Retinal pigment epithelial cell (primary cell): ENCODE measurements around the gene MFSD6L.

Experiments
- DNase-seq: peaks from one replicate; pipeline ENCODE4 v3.0.0-alpha.2; 2010; ENCODE audit warnings: low read depth
- H3K4me3 ChIP-seq: 2 replicates; pipeline ENCODE4 v1.5.1; 2011; ENCODE audit warnings: mild to moderate bottlenecking, low read length, control low read depth, moderate library complexity
- TF ChIP-seq, protein P1 (sequence below): conservative IDR thresholded peaks from 2 replicates; pipeline ENCODE4 v1.5.1; 2011; ENCODE audit warnings: low read depth, low read length, control low read depth, inconsistent platforms

The MFSD6L gene

DNA sequence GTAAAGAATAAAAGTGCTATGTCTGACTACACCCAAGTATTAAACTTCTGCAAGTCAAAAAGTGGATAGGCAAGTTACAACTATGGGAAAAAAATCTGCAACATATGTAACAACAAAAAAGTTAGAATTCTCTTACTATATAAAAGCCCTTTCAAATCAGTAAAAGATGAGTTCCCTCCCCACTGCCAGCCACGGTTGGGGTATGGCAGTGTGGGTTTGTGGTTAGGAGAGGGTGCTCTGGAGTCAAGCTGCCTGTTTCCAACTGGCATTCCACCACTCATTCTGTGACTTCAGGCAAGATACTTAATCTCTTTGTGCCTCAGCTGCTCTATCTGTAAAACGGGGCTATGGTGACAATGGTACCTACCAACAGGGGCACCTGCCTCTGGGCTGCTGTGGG is 26.6 kb upstream of the MFSD6L start:
- no peak for DNase-seq
- TF ChIP-seq, protein P1, sequence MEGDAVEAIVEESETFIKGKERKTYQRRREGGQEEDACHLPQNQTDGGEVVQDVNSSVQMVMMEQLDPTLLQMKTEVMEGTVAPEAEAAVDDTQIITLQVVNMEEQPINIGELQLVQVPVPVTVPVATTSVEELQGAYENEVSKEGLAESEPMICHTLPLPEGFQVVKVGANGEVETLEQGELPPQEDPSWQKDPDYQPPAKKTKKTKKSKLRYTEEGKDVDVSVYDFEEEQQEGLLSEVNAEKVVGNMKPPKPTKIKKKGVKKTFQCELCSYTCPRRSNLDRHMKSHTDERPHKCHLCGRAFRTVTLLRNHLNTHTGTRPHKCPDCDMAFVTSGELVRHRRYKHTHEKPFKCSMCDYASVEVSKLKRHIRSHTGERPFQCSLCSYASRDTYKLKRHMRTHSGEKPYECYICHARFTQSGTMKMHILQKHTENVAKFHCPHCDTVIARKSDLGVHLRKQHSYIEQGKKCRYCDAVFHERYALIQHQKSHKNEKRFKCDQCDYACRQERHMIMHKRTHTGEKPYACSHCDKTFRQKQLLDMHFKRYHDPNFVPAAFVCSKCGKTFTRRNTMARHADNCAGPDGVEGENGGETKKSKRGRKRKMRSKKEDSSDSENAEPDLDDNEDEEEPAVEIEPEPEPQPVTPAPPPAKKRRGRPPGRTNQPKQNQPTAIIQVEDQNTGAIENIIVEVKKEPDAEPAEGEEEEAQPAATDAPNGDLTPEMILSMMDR = no peak
- no peak overlapping the region for H3K4me3 ChIP-seq

DNA sequence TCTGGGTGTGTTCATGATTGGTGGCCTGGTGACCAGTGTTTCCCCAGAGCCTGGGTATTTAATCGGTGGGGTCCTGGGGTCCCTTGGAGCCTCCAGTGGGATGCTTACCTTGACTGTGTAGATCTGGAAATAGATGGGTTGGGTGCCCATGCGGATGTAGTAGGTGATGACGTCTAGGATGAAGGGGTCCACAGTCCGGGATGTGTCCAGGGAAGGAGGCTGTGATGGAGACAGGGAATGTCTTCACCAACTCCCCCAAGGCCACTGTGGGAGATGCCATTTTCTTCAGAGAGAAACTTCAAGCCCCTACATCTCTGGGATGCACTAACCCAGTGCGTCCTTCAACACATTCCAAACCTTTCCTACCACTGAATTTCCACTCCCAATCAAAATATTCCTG is 24.1 kb upstream of the MFSD6L start:
- DNase-seq = no peak
- TF ChIP-seq, protein P1 = no peak
- no peak overlapping the region for H3K4me3 ChIP-seq

DNA sequence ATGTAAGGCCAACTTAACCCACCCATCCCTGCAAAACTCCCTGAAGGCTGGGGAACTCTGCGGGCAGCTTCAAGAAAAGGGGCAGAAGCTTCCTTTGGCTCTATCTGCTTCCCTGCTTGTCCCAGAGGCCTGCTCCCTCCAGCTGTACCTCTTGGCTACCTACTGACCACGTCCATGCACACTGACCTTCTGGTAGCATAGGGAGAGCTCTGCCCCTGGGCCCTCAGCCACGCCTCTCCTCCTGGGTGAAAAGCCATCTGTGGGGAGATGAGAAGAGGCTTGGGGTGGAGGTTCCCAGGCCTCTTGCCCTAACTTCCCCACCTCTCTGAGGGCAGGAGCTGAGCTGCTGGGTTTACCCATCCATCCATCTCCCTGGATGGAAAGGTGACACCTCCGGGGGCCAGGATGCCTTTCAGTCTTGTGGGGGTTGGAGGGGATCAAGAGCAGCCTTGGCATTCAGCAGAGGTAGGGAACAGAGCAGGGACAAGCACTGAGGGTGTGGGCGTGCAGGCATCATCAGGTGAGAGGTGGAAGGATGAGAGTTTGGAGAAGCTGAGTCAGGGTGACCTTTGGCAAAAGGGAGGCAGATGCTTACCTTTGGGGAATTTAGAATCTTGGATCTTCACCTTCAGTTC is 23.4 kb upstream of the MFSD6L start:
- TF ChIP-seq, protein P1 = no peak
- H3K4me3 ChIP-seq = no peak overlapping the region
- DNase-seq = no peak

DNA sequence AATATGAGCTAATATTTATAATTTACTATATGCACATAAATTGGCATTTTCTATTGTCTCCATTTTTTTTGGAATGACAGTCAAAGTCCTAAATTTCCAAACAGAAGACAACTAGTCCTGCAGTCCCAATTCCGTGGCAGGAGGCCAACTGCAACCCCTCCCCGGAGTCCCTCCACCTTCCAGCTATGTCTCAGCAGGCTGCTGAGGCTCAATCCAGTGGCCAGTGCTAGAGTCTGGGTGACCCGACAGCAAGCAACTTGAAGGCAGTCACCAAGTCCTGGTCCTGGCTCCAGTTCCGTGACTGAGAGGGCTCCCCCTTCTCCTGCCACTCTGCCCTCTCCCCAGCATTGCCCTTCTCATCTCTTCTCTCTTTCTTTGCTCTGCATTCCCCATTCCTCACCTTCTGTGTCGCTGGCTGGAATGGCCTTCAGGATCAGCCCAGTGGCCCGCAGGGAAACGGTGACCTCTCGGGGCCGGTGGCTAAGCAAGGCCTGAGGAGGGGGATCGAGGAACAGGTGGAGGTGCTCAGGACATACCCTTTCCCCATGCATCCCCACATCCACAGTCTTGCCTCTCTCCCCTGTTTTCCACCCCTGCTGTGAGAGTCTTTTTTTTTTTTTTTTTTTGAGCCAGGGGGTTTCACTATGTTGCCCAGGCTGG is 22.4 kb upstream of the MFSD6L start:
- no peak overlapping the region for H3K4me3 ChIP-seq
- TF ChIP-seq, protein P1 = no peak
- DNase-seq = no peak

DNA sequence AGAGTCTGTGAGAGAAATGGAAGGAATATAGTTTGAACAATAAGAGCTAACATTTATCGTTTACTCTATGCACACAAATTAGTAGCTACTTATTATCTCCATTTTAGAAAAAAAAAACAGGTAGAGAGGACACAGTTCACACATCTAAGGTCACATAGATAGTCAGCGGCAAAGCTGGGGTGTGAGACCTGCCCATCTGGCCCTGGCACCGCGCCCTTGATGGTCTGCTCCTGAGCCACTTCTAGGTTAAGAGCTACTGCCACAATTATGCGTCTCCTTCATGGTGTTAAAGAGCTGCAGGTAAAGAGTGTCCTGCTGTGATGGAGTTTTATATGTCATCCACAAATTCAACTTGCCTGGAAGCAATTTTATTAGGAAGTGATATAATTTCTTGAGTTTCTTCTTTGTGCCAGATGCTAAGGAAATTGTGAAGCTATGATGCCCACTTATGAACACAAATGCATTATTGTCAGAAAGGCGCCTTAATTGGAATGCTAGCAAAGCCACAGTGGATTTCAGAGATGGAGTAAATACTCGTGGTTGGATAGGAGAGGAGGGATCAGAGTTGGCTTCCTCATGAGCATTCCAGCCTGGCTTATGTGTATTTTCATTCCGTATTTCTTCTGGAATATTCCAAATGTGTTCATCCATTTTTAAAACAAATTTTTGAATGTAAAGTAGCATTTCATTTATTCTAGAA is 21.3 kb upstream of the MFSD6L start:
- no peak for DNase-seq
- no peak overlapping the region for H3K4me3 ChIP-seq
- TF ChIP-seq, protein P1 = no peak

DNA sequence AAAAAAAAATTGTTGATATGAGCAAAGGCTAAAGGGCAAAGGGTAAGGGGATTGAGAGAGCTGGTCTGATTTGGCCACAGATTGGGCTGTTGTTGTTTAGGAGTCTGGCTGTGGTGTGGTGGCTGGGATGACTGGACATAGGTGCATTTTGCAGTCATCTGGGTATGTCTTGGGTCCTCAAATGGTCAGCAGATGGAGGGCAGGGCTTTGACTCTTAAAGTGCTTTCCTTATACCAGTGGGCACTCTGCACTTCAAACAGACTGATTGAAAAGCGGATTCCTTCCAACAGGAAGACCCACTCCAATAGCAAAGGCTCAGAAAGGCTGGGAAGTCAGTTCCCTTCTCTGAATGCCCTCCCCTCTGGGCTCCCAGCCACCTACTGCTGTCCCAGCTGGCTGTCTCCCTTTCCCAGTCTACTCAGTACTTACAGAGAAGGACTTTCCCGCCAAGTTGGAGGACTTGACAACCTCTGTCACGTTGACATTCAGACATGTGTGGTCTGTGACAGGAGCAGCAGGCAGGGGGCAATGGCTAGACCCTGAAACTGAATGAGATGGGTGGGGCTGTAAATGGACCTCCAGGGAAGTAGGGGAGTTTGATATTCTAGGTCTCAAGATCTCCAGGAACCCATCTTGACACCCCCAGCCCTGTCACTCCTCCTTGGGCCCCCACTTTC is 19.6 kb upstream of the MFSD6L start:
- TF ChIP-seq, protein P1 = no peak
- DNase-seq = no peak
- no peak overlapping the region for H3K4me3 ChIP-seq
